Inflammatory macrophage treated with lipopolysaccharide for 4 hours (primary cell): ENCODE results near the gene ARL6IP6.
A peak's percentile ranks its signal among the peaks of the same experiment; 100 is the strongest.
"Not testable (repeated sequence)": the region's sequence is repeated elsewhere in the genome, so short reads cannot be mapped to it uniquely, and the experiment has no call there.

Source experiments
- DNase-seq: peaks from one replicate; pipeline ENCODE4 v3.0.0-alpha.2; 2020

Gene ARL6IP6

DNA sequence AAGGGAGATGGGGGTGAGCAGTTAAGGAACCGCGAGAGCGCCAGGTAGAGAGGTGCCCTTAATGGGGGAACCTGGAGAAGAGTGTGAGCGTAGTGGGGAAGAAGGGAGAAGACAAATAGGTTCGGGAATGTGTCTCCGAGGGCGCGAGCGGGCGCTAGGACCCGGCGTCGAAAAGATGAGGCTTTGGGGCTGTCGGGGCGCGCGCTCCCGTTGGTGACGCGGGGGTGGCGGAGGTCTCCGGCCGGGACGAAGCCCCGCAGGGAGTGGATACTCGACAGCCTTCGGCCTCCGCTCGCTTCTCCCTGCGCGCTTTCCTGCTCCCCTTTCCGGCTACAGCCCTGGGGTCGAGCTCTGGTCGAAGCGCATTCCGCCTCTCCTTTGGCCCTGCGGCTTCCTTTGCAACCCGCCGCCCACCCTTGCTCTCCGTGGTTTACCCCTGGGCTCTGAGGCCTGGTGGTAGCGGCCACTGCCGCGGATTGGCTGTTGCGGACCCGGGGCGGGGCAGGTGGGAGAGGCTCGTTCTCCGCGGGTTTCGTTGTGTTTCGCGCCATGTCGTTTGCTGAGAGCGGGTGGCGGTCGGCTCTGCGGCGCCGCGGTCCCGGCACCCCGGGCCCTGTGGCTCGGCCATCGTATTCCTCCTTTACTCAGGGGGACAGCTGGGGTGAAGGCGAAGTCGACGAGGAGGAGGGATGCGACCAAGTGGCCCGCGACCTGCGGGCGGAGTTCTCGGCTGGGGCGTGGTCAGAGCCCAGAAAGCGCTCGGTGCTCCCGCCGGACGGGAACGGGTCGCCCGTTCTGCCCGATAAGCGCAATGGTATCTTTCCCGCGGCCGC, at the start of gene ARL6IP6:
ARL6IP6 (plus strand) TSS at position 545 of the 833 bp plus-strand sequence; CDS start at position 550, 5 bp downstream.
- peak; percentile 93 for DNase-seq

DNA sequence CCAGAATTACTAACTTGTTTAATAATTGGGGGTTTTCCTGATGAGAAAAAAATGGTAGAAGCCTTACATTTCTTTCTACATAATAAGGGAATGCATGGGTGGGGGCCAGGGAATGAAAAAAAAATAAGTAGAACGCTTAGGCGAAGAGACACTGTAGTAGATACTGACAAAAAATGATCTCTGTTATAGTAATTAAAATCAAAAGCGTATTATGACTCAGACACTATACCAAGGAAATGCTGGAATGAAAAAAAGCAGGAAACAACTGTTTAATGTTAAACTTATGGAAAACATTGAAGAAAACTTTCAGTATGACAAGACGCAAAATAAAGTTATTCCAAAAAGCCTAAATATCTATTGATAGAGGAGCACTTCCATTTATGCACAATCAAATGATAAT, 44.1 kb upstream of the ARL6IP6 start:
- no peak for DNase-seq

DNA sequence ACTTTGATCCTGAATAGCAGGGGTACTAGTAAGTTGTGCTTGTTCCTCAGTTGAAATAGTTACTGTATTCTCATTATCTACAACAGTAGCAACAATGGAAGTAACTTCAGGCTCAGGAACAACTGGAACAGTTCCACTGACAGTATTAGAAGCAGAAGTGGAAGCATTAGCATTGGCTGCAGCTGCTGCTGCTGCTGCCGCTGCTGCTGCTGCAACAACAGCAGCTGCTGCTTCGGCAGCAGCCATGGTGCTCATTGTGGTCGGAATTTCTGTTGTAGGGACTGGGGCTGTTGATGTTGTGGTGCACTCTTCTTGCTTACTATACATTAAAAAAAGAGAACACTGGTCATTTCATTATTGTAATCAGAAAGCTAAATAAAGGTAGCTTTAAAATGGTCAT, 42.0 kb upstream of the ARL6IP6 start:
- no peak for DNase-seq

DNA sequence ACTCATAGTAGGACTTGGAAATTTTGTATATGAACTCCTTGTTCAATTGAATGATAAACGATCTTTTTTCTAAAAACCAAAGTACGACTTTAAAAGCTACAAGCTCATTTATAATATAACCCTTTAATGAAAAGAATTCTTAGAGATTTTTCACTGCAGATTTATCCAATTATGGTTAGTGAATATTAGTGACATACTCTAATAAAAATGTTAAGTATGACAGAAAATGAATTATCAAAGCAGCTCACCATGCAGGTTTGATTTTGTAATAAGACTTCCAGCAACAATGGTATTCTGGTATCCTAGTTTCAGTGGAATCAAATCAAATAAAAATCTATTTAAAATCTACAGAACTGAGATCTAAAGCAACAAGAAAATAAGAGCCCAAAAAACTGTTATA, 39.6 kb upstream of the ARL6IP6 start:
- DNase-seq: no peak

DNA sequence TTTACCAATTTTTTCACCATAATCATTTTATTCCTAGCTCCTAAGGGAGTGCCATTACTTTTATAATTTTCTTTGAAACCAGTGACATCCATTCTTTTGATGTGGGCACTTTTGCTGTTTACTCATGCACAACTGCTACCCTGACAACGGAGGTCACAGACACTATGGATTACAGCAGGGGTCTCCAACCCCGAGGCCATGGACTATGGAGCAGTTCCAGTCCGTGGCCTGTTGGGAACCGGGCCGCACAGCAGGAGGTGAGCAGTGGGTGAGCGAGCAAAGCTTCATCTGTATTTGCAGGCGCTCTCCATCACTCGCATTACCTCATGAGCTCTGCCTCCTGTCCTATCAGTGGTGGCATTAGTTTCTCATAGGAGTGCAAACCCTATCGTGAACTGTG, 35.8 kb upstream of the ARL6IP6 start:
- DNase-seq: no peak

DNA sequence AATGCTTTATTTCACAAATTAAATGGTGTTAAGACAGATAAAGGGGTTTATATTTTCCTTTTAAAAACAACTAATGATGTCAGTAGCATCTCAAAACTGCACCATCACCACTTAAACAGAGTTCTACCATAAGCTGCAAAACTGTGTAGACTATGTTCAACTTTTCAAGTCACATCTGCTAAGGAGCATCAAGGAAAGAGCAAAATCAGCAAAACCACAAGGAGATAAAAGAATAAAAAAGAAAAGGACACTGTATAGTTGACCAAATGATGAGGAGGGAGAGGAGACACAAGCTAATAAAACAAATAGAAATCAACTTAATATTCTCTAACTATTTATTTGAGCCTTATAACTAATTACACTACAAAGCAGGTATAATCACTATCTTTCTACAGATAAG, 35.0 kb upstream of the ARL6IP6 start:
- no peak for DNase-seq

DNA sequence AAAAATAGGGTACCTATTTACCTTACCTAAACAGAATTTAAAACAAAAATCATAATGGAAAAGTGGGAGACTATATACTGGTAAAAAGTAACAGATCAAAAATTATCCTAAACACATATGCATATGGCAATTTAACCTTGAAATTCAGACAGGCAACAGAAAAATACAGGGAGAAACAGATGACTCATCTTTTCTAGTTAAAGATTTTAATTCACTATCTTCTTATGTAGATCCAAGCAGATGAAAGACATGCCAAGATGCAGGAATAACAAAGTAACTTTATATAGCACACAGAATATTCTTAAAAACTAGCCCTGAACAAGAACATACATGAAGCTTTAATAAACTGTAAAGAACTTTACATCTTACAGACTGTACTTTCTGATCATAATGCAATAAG, 32.1 kb upstream of the ARL6IP6 start:
- DNase-seq: no peak

DNA sequence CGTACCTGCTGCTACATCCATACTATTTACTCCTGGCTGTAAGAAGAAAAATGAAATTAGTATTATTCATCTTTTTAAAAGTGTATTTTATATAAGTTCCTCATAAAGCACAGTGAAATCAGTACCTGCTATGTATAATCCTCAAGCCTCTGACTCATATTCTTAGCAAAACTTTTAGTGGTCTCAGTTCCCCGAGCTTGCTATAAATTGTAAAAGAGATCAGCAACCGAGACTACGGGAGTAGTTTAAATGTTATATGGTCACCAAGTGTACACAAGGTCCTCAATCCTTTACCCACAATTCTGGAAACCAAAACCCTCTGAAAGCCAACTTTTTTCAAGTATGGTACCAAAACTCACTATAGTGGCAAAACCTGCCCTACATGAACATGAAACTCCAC, 25.4 kb upstream of the ARL6IP6 start:
- no peak for DNase-seq

DNA sequence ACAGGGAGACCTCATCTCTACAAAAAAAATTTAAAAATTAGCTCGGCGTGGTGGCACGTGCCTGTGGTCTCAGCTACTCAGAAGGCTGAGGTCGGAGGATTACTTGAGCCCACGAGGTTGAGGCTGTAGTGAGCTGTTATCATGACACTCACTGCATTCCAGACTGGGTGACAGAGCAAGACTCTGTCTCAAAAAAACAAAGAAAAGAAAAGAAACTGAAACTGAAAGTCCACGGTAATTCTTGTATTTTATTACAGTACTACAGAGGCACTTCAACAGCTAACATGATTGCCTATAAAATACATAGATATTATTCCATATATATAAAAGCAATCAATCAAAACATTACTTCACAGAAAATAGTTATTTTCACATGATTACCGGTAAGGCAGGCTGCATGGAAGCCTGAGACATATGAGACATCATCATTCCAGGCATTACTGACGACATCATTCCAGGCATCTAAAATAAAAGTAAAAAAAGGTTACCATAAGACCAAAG, 24.2 kb upstream of the ARL6IP6 start:
- DNase-seq: peak; percentile 88

DNA sequence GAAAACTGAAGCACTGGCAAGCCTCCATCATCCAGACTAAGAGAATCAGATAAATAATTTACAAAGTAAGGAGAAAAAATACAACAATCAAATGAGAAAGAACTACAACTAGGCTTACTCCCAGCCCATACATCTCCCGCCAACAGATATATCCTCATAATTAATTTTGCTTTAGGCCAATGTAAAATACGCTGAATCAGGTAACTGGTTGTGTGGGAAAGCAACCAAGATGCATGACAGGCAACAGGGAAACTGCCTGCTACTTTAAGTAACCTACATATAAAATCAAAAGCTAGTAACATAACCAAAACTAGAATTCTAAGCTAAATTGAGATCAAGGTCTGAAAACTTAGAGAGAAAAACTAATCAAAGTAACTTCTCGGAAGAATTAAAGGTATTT, 22.7 kb upstream of the ARL6IP6 start:
- DNase-seq: no peak

DNA sequence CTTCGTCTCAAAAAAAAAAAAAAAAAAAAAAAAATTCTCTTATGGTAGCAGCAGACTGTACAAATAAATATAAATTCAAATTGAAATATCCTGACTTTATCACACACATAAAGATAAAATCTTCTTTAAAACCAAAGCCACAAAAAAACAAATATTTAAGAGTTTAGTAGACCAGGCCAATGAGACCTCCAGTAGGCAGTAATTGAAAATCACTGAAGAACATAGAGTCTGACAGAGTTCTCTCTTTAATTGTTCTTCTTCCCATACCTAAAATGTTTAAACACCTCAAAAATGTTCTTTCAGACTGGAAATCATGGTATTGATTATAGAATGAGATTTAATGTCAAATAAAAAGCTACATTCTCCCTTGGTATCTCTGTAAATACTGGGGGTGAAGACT, 21.9 kb upstream of the ARL6IP6 start:
- no peak for DNase-seq

DNA sequence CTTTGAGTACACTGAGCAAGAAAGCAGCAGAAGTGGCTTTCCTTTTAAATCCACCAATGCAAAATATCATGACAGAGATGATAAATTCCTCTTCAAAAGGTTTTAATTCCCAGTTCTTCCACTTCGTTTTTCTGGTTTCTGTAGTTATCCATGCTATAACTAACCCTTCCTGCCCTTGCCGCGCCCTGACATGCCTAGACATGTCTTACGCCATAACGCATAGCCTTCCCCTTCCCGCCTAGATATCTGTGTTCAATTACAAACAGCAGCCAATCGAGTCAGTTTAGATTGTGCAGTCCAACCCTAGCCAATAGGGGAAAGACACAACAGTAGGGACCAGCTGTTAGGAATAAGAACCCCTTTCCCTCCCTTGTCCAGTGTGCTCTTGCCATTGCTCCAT, 17.2 kb upstream of the ARL6IP6 start:
- no peak for DNase-seq

DNA sequence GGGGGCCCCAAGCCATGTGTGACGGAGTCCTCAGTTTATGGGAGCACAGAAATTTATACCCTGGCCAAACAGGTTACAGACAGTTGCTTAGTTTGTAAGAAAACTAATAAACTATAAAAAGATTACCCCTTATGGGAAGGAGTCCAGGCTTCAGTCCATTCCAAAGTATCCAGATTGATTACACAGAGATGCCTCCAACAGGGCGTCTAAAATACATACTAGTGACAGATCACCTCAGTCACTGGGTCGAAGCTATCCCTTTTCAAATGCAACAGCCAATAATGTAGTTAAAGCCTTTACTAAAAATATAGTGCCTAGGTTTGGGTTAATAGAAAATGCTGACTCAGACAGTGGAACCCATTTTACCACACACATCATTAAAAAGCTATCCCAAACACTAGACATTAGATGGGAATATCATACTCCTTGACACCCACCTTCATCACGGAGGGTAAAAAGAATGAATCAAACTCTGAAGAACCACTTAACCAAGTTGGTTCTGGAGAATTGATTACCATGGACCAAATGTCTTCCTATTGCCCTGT, 11.9 kb upstream of the ARL6IP6 start:
- no peak for DNase-seq

DNA sequence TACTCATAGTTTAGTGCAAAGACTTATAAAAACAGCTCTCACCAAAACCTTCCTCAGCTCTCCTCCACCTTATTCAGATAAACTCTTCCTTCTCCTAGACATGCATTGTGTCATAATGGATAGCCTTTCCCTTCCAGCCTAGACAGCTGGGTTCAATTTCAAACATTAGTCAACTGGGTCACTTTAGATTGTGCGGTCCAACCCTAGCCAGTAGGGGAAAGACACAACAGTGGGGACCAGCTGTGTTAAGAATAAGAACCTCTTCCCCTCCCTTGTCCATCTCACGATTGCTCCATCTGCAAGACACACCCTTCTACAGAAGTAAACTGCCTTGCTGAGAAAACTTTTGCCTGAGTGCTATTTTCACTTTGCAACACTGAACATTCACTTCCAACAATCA, 9.7 kb upstream of the ARL6IP6 start:
- DNase-seq: no peak

DNA sequence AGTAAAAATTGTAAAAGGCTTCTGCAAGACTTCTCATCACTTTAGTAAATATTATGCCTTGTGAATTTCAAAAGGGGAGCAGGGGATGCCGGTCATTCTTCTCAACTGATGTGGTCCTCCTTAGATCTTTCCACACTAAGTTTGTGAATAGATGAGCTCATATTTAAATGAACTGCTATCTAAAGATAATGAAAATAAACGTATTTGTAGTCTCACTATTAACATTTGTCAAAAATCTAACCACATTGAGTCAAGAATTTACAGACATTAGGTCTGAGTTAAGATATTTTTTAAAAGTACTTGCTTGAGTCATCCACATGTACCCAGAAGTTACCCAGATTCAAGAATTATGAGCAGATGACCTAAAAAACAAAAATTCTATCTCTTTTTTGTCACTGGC, 7.7 kb upstream of the ARL6IP6 start:
- no peak for DNase-seq

DNA sequence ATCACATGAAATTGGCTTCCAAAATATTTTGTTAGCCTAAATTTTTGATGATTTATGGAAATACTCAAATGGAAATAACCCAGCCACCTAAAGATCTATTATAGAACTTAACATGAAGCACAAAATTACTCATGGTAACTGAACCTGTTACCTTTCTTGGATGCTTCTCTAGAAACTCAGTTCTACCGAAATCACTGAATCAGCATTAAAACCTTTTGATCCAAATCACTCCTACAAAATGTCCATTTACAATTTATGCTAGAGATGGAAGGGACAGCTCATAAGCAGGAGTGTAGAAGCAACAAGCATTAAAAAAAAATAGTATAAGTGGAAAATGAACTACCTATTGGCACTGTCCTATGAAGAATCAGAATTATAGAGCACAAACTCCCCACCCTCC, 3.3 kb upstream of the ARL6IP6 start:
- no peak for DNase-seq

DNA sequence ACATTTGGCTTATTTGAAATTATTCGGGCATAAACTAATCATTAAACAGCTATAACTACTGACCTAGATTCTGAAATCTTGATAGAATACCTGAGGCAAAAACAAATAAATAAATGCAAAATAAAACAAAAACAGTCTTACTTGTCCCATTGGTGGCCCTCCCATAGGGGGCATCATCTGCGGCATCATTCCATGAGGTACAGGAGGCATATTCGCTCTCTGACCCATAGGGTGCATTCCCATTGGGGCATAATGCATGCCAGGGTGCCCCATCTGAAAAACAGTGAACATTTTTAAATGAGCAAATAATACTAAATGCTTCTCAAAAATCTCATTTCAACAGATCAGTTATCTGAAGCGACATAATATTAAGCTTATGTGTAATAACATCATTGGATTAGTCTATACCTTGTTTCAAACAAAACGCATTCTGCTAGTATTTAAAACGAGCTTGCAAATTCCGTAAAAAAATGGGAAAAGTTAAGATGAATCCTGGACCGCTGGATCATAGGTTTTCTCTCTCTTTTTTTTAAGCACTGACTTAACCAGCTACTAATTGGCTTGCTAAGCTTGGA, 2.5 kb upstream of the ARL6IP6 start:
- DNase-seq: peak; percentile 56

DNA sequence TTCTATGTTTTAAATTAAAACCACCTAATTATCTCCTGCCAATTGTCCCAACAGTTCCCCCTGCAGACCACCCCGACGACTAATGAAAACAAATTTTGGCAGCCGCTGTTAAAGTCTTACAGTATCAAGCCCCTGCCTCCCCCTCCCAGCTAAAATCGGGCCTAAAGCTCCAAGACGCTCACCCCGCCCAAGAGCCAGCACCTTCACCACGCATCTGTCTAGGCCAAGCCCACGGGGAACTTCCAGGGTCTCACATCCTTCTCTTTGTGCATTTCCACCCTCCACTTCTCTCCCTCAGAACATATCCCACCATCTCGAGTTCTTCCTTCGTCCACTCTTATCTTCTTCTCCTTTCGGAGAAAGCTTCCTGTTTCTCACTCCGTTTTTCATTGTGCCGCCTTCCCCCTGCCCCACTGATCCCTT, 1.6 kb upstream of the ARL6IP6 start:
- no peak for DNase-seq

DNA sequence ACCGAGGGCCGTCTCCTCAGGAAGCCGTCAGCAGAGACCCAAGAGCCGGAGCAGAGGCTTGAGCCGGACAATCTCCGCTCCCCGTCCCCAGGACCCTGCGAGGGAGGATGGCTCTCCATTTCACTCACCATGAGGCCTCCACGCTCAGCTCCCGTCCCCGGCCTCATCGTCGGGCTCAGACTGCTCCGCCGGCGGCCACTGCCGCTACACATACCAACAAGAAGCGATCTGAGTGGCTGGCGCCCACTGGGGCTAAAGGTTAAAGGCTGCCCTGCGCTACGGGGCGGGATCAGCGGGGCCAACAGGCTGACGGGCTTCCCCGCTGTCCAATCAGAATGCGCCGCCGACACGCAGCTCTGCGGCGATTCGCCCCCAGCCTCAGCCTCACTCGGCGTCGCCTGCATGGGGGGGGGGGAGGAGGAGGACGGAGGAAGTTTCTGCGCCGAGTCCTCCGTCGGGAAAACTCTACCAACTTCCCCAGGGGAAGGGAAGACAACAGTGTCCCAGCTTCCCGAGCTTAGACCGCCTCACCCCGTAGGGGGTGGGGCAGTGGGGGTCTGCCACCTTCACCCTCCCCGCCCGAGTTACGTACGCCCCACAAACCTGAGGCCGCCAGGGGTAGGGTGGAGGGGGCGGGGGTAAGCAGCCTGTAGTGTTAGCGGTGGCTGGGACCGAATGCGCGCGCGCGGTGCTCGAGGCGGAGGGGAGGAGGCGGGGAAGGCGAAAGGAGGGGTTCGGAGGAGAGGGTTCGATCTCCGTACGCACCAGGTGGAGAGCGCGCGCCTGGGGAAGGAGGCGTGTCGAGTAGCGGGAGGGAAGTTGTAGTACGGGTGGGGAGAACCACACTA, 968 bp upstream of the ARL6IP6 start, which contains the start of gene PRPF40A:
PRPF40A (minus strand) TSS at position 234 of the 848 bp plus-strand sequence; CDS start at position 212, 22 bp downstream.
- DNase-seq: peak; percentile 100

DNA sequence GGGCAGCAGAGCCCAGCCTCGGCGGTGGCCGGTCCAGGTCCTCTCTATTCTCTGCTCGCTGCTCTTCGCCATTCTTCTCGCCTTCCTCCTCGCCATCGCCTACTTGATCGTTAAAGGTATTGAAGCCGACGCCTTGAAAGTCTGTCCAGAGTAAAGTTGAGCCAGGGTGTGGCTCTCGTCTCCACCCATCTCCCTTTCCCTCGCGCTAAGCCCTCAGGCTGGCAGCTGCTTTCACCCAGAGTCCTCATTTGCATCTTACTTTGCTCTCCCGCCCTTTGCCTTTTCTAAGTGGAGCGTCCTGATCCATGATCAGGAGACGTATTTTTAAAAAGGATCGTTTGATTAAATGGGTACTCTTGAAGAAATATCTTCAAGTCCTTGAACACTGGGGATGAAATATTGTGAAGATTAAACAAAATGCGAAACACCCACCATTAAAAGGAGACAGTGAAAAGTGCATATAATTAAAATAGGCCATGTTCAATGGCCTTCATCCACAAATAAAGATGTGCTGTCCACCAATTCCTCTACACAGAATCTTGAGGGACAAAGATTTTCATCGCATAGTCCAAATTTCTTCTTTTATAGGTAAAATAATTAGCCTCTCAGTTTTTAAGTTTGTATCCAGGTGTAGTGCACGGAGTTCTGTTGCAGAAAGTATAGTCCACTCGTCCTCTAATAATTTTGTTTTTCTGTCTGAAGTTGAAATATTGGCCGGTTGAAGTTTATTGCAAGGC, 657 bp downstream of the ARL6IP6 start:
- peak; percentile 64 for DNase-seq

DNA sequence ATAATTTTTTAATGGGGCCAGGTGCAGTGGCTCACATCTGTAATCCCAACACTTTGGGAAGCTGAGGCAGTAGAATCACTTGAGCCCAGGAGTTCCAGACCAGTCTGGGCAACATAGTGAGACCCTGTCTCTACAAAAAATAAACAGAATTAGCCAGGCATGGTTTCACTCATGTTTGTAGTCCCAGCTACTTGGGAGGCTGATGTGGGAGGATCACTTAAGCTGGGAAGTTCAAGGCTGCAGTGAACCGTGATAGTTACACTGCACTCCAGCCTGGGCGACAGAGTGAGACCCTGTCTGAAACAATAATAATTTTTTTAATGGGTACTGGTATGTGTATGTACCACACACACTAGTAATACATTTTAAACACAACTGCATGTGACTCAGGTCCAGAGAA, 2.4 kb downstream of the ARL6IP6 start:
- DNase-seq: no peak

DNA sequence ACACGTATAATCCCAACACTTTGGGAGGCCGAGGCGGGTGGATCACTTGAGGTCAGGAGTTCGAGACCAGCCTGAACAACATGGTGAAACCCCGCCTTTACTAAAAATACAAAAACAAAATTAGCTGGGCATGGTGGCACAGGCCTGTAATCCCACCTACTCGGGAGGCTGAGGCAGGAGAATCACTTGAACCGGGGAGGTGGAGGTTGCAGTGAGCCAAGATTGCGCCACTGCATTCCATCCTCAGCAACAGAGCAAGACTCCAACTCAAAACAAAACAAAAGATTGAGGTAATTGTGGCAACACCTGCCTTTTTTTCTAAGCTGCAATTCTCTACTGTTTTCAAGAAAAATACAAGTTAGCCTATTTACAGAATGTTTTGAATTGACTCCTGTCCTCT, 4.2 kb downstream of the ARL6IP6 start:
- not testable (repeated sequence) for DNase-seq
